Measurements from ENCODE around the gene PI4K2B. TPM values are rescaled to one million over a fixed set of nuclear protein-coding genes. Genes with fewer than 3 reads are reported as not detected.

The PI4K2B gene
- total RNA-seq, 1 experiment from 2014 or later = 10.3 TPM

DNA sequence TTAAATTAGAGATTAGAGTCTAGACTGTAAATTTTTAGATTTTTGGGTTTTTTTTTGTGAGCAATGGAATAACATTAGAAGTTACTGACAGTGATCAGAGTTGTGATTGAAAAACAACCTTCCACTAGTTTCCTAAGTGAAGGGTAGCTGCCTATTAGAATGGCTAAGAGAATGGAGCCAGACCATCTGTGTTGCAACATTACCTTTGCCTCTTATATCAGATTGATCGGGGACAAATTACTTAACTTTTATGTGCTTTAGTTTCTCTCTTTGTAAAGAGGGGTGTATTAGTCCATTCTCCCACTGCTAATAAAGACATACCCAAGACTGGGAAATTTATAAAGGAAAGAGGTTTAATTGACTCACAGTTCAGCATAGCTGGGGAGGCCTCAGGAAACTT, 12.5 kb upstream of the PI4K2B start:
- Histone ChIP-seq H3K4me1 (ENCODE audit: insufficient read depth, low read length) (no peaks in the 10 kb centered on the region), H3K23ac (ENCODE audit: insufficient read length, low read depth, low read length) (no peak overlapping the region), H3K56ac (ENCODE audit: insufficient read length, low read depth, low read length) (no peak overlapping the region), H3K9me3 (ENCODE audit: control insufficient read depth, low read depth, low read length) (peaks cover 28% of the 10 kb centered on the region), H3K27ac (ENCODE audit: insufficient read length, low read depth, low read length) (no peak overlapping the region), H2AFZ (ENCODE audit: low read length) (no peak overlapping the region), H2AK5ac (ENCODE audit: insufficient read length, low read length) (no peak overlapping the region), H3K18ac (ENCODE audit: insufficient read length, low read depth, low read length) (no peak overlapping the region), H2BK5ac (ENCODE audit: insufficient read length, low read length) (no peak overlapping the region), H3K9ac (ENCODE audit: extremely low read depth, insufficient read length, low read length) (no peak overlapping the region), H3K4me2 (ENCODE audit: insufficient read depth, insufficient read length, low read length) (no peak overlapping the region), H4K8ac (replicated peaks; ENCODE audit: insufficient read length, low read depth, low read length) (no peak overlapping the region), H4K5ac (ENCODE audit: insufficient read length, low read depth, low read length) (no peak overlapping the region), H3K79me1 (ENCODE audit: insufficient read depth, low read depth, low read length, poor library complexity, severe bottlenecking) (no peaks in the 10 kb centered on the region), H3K14ac (ENCODE audit: insufficient read depth, low read length) (no peak overlapping the region), H3K23me2 (ENCODE audit: insufficient read length, low read depth, low read length, poor library complexity, severe bottlenecking) (no peaks in the 10 kb centered on the region), H4K20me1 (ENCODE audit: control insufficient read depth, insufficient read depth, insufficient read length) (no peaks in the 10 kb centered on the region), H3K27me3 (ENCODE audit: insufficient read depth, low read length) (no peaks in the 10 kb centered on the region), H3K79me2 (ENCODE audit: insufficient read depth, low read length) (no peaks in the 10 kb centered on the region), H2BK15ac (ENCODE audit: low read depth, low read length) (no peak overlapping the region), H2BK12ac (ENCODE audit: insufficient read length, low read depth, low read length) (no peak overlapping the region), H4K91ac (ENCODE audit: insufficient read length, low read depth, low read length) (no peak overlapping the region), H3T11ph (ENCODE audit: low read length) (no peak overlapping the region), H2BK20ac (ENCODE audit: low read depth, low read length, poor library complexity, severe bottlenecking) (no peak overlapping the region), H2BK120ac (ENCODE audit: low read depth, low read length, poor library complexity, severe bottlenecking) (no peak overlapping the region), H3K4ac (ENCODE audit: low read depth, low read length) (no peak overlapping the region)
- Mint-ChIP-seq H3K27me3 (ENCODE audit: low read depth) (peaks cover 6% of the 10 kb centered on the region), H3K36me3 (ENCODE audit: insufficient read depth in 1 of 3, low read depth in 3 of 3) (peaks cover 16 to 31% (median 28%) of the 10 kb centered on the region in 3 experiments), H3K4me3 (no peak overlapping the region), H3K4me1 (no peaks in the 10 kb centered on the region), H3K9me3 (peaks cover 46 to 52% of the 10 kb centered on the region in 2 experiments), H3K27ac (no peak overlapping the region)
- no peak for DNase-seq
- TF ChIP-seq, protein P1, sequence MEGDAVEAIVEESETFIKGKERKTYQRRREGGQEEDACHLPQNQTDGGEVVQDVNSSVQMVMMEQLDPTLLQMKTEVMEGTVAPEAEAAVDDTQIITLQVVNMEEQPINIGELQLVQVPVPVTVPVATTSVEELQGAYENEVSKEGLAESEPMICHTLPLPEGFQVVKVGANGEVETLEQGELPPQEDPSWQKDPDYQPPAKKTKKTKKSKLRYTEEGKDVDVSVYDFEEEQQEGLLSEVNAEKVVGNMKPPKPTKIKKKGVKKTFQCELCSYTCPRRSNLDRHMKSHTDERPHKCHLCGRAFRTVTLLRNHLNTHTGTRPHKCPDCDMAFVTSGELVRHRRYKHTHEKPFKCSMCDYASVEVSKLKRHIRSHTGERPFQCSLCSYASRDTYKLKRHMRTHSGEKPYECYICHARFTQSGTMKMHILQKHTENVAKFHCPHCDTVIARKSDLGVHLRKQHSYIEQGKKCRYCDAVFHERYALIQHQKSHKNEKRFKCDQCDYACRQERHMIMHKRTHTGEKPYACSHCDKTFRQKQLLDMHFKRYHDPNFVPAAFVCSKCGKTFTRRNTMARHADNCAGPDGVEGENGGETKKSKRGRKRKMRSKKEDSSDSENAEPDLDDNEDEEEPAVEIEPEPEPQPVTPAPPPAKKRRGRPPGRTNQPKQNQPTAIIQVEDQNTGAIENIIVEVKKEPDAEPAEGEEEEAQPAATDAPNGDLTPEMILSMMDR (conservative IDR thresholded peaks at IDR 0.05) = no peak
- no CpG with 5 or more reads among the region's 1 CpG for WGBS (ENCODE audit: extremely low coverage, insufficient read length, low lambda C conversion rate)

Data from H9 (cell line).